ENCODE results near the gene TSPAN33.

The TSPAN33 gene

DNA sequence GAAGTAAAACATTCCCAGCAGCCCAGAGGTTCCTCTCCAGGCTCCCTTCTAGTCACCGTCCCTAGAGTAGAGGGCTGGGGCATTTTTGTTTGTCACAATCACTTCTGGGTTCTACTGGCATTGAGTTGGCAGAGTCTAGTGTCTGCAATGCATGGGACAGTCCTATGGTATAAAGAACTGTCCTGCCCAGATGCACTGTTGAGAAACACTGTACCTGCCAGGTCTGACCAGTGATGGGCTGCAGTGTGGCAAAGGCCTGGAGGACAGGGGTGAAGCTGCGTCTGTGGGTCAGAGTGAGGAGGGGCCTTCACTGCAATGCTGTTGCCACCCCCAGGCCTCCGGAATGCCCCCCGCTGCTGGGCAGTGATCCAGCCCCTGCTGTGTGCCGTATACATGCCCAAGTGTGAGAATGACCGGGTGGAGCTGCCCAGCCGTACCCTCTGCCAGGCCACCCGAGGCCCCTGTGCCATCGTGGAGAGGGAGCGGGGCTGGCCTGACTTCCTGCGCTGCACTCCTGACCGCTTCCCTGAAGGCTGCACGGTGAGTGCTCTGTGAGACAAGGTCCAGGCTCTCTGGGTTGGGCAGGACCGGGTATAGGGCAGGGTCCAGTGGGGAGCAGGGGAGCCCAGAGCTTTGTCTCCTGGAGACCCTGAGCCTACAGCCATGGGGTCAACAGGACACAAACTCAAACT lies 58.7 kb downstream of the TSPAN33 start:
- H3K4me3 ChIP-seq (ENCODE audit: low read length), result no peak overlapping the region
- no peak overlapping the region for H3K9ac ChIP-seq (ENCODE audit: low read length)
- no peaks in the 10 kb centered on the region for H3K9me3 ChIP-seq (ENCODE audit: control insufficient read depth, low read depth, low read length)
- no peak overlapping the region for H3K27ac ChIP-seq (ENCODE audit: low read length)
- H3K36me3 ChIP-seq (ENCODE audit: control insufficient read depth, low read depth, low read length), result peaks cover 20% of the 10 kb centered on the region
- H3K4me1 ChIP-seq (ENCODE audit: control insufficient read depth, low read depth, low read length), result no peaks in the 10 kb centered on the region
- H3K27me3 ChIP-seq (ENCODE audit: control insufficient read depth, insufficient read depth, low read length), result no peaks in the 10 kb centered on the region

DNA sequence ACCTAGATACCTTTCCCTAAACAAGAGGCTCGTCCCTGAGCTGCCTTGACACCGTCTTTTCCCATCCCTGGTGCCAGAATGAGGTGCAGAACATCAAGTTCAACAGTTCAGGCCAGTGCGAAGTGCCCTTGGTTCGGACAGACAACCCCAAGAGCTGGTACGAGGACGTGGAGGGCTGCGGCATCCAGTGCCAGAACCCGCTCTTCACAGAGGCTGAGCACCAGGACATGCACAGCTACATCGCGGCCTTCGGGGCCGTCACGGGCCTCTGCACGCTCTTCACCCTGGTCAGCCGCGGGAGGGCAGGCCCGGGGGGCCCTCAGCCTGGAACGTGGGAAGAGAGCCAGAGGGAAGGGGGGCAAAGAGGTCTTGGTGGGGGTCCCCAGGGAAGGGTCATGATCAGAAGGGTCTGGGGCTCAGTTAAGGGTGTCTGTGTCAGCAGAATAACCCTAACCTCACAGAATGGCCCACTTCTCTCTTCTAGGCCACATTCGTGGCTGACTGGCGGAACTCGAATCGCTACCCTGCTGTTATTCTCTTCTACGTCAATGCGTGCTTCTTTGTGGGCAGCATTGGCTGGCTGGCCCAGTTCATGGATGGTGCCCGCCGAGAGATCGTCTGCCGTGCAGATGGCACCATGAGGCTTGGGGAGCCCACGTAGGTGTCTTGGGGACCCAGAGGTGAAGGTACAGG lies 60.8 kb downstream of the TSPAN33 start:
- no peaks in the 10 kb centered on the region for H3K4me1 ChIP-seq (ENCODE audit: control insufficient read depth, low read depth, low read length)
- H3K27me3 ChIP-seq (ENCODE audit: control insufficient read depth, insufficient read depth, low read length), result no peaks in the 10 kb centered on the region
- H3K9ac ChIP-seq (ENCODE audit: low read length), result no peak overlapping the region
- no peak overlapping the region for H3K27ac ChIP-seq (ENCODE audit: low read length)
- H3K36me3 ChIP-seq (ENCODE audit: control insufficient read depth, low read depth, low read length), result peaks cover 26% of the 10 kb centered on the region
- H3K4me3 ChIP-seq (ENCODE audit: low read length), result no peak overlapping the region
- no peaks in the 10 kb centered on the region for H3K9me3 ChIP-seq (ENCODE audit: control insufficient read depth, low read depth, low read length)

DNA sequence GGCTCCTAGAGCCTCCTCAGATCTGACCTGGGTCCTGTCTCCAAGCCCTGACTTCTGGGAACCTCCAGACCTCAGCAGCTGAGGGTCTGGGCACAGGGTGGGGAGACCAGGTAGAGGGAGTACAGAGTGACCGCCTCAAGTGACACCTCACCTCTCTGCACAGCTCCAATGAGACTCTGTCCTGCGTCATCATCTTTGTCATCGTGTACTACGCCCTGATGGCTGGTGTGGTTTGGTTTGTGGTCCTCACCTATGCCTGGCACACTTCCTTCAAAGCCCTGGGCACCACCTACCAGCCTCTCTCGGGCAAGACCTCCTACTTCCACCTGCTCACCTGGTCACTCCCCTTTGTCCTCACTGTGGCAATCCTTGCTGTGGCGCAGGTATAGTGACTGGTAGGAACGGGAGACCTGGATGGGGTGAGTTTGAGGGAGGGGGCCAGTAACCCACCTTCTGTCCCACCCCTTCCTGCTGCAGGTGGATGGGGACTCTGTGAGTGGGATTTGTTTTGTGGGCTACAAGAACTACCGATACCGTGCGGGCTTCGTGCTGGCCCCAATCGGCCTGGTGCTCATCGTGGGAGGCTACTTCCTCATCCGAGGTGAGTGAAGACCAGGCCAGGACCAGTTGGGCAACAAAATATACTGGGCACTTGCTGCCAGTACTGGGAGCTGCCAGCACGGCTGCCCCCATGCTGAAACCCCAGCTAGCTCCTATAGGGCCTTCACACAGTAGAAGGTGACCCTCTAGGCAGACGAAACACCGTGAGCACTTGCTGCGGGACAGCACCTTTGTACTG lies 61.7 kb downstream of the TSPAN33 start:
- no peaks in the 10 kb centered on the region for H3K9me3 ChIP-seq (ENCODE audit: control insufficient read depth, low read depth, low read length)
- H3K9ac ChIP-seq (ENCODE audit: low read length), result no peak overlapping the region
- H3K27me3 ChIP-seq (ENCODE audit: control insufficient read depth, insufficient read depth, low read length), result no peaks in the 10 kb centered on the region
- H3K27ac ChIP-seq (ENCODE audit: low read length), result no peak overlapping the region
- no peak overlapping the region for H3K4me3 ChIP-seq (ENCODE audit: low read length)
- H3K4me1 ChIP-seq (ENCODE audit: control insufficient read depth, low read depth, low read length), result no peaks in the 10 kb centered on the region
- peaks cover 33% of the 10 kb centered on the region for H3K36me3 ChIP-seq (ENCODE audit: control insufficient read depth, low read depth, low read length)

GRCh38 chr7:129208667-129209066 lies 64.2 kb downstream of the TSPAN33 start:
- H3K9ac ChIP-seq (ENCODE audit: low read length), result no peak overlapping the region
- no peaks in the 10 kb centered on the region for H3K4me1 ChIP-seq (ENCODE audit: control insufficient read depth, low read depth, low read length)
- H3K9me3 ChIP-seq (ENCODE audit: control insufficient read depth, low read depth, low read length), result no peaks in the 10 kb centered on the region
- no peaks in the 10 kb centered on the region for H3K27me3 ChIP-seq (ENCODE audit: control insufficient read depth, insufficient read depth, low read length)
- H3K4me3 ChIP-seq (ENCODE audit: low read length), result no peak overlapping the region
- H3K36me3 ChIP-seq (ENCODE audit: control insufficient read depth, low read depth, low read length), result peaks cover 51% of the 10 kb centered on the region
- H3K27ac ChIP-seq (ENCODE audit: low read length), result no peak overlapping the region

- peaks cover 51% of the 10 kb centered on the region for H3K36me3 ChIP-seq (ENCODE audit: control insufficient read depth, low read depth, low read length)
- H3K4me3 ChIP-seq (ENCODE audit: low read length), result no peak overlapping the region
- H3K4me1 ChIP-seq (ENCODE audit: control insufficient read depth, low read depth, low read length), result no peaks in the 10 kb centered on the region
- no peaks in the 10 kb centered on the region for H3K9me3 ChIP-seq (ENCODE audit: control insufficient read depth, low read depth, low read length)
- H3K27ac ChIP-seq (ENCODE audit: low read length), result no peak overlapping the region
- no peak overlapping the region for H3K9ac ChIP-seq (ENCODE audit: low read length)
- H3K27me3 ChIP-seq (ENCODE audit: control insufficient read depth, insufficient read depth, low read length), result no peaks in the 10 kb centered on the region
These were observed 64.8 kb downstream of the TSPAN33 start for GRCh38 chr7:129209067-129209926.

DNA sequence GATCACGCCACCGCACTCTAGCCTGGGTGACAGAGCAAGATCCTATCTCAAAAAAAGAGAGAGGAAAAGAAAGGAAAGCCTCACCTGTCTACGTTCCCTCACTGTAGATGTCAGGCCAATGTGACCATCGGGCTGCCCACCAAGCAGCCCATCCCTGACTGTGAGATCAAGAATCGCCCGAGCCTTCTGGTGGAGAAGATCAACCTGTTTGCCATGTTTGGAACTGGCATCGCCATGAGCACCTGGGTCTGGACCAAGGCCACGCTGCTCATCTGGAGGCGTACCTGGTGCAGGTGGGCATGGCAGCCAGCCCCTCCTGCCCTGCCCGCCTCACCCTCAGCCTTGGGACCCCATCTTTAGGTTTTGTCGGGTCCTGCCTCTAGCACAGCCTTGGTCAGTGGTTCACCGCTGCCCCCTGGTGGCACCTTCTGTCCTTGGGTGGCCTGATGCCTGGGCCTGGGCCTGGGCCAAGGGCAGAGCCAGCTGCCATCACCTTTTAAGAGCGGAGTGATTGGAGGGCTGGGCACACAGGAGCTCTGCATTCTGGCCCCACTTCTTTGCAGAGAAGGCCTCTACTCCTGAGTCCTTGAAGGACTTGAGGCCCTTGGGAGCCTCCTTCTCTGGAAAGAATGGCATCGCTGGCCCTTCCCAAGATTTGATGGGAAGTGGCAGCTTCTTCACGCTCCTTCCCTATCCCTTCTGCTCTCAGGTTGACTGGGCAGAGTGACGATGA lies 65.9 kb downstream of the TSPAN33 start:
- Histone ChIP-seq H3K36me3 (ENCODE audit: control insufficient read depth, low read depth, low read length) (peaks cover 50% of the 10 kb centered on the region), H3K27ac (ENCODE audit: low read length) (no peak overlapping the region), H3K4me1 (ENCODE audit: control insufficient read depth, low read depth, low read length) (no peaks in the 10 kb centered on the region), H3K9me3 (ENCODE audit: control insufficient read depth, low read depth, low read length) (no peaks in the 10 kb centered on the region), H3K4me3 (ENCODE audit: low read length) (no peak overlapping the region), H3K27me3 (ENCODE audit: control insufficient read depth, insufficient read depth, low read length) (no peaks in the 10 kb centered on the region), H3K9ac (ENCODE audit: low read length) (no peak overlapping the region)

DNA sequence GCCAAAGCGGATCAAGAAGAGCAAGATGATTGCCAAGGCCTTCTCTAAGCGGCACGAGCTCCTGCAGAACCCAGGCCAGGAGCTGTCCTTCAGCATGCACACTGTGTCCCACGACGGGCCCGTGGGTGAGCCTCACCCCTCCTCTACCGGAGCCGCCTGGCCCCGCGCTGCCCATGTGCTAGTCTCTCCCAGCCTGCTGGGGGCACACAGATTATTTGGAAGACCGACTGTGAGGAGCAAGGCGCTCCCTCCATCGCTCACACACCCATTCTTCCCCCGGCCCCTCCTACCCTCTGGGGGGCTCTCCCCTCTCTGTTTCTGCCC lies 66.4 kb downstream of the TSPAN33 start:
- no peaks in the 10 kb centered on the region for H3K9me3 ChIP-seq (ENCODE audit: control insufficient read depth, low read depth, low read length)
- H3K36me3 ChIP-seq (ENCODE audit: control insufficient read depth, low read depth, low read length), result peaks cover 45% of the 10 kb centered on the region
- no peak overlapping the region for H3K9ac ChIP-seq (ENCODE audit: low read length)

GRCh38 chr7:129212126-129212525 lies 67.6 kb downstream of the TSPAN33 start:
- H3K27ac ChIP-seq (ENCODE audit: low read length), result no peak overlapping the region

More for the DNA sequence above, 66.4 kb downstream of the TSPAN33 start:
- Histone ChIP-seq H3K27me3 (ENCODE audit: control insufficient read depth, insufficient read depth, low read length) (no peaks in the 10 kb centered on the region), H3K4me1 (ENCODE audit: control insufficient read depth, low read depth, low read length) (no peaks in the 10 kb centered on the region), H3K4me3 (ENCODE audit: low read length) (no peak overlapping the region), H3K27ac (ENCODE audit: low read length) (no peak overlapping the region)

GRCh38 chr7:129212596-129212995 lies 68.1 kb downstream of the TSPAN33 start:
- H3K9me3 ChIP-seq (ENCODE audit: control insufficient read depth, low read depth, low read length), result no peaks in the 10 kb centered on the region
- no peaks in the 10 kb centered on the region for H3K4me1 ChIP-seq (ENCODE audit: control insufficient read depth, low read depth, low read length)
- H3K27me3 ChIP-seq (ENCODE audit: control insufficient read depth, insufficient read depth, low read length), result no peaks in the 10 kb centered on the region
- H3K9ac ChIP-seq (ENCODE audit: low read length), result no peak overlapping the region
- peaks cover 37% of the 10 kb centered on the region for H3K36me3 ChIP-seq (ENCODE audit: control insufficient read depth, low read depth, low read length)
- H3K4me3 ChIP-seq (ENCODE audit: low read length), result no peak overlapping the region
- no peak overlapping the region for H3K27ac ChIP-seq (ENCODE audit: low read length)

More at GRCh38 chr7:129212126-129212525, 67.6 kb downstream of the TSPAN33 start:
- Histone ChIP-seq H3K4me1 (ENCODE audit: control insufficient read depth, low read depth, low read length) (no peaks in the 10 kb centered on the region), H3K9ac (ENCODE audit: low read length) (no peak overlapping the region), H3K36me3 (ENCODE audit: control insufficient read depth, low read depth, low read length) (peaks cover 39% of the 10 kb centered on the region), H3K4me3 (ENCODE audit: low read length) (no peak overlapping the region), H3K27me3 (ENCODE audit: control insufficient read depth, insufficient read depth, low read length) (no peaks in the 10 kb centered on the region), H3K9me3 (ENCODE audit: control insufficient read depth, low read depth, low read length) (no peaks in the 10 kb centered on the region)

DNA sequence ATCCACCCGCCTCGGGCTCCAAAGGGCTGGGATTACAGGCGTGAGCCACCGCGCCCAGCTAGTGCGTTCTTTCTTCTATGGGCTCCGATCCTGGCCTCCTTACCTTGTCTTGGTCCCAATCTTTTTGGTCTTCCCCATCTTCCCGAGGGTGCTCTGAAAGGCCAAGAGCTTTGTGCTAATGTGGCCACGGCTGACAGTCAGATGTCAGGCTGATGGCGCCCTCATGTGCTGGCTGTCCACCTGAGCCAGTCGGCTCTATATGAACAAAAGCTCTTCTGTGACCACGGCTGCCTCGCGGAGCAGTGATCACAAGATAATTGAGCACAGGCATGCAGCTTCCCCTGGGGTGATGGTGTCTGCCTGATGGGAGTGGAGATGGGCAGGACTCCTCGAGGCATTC lies 69.3 kb downstream of the TSPAN33 start:
- Histone ChIP-seq H3K27me3 (ENCODE audit: control insufficient read depth, insufficient read depth, low read length) (no peaks in the 10 kb centered on the region), H3K4me3 (ENCODE audit: low read length) (no peak overlapping the region), H3K36me3 (ENCODE audit: control insufficient read depth, low read depth, low read length) (peaks cover 35% of the 10 kb centered on the region), H3K9me3 (ENCODE audit: control insufficient read depth, low read depth, low read length) (no peaks in the 10 kb centered on the region), H3K4me1 (ENCODE audit: control insufficient read depth, low read depth, low read length) (no peaks in the 10 kb centered on the region), H3K27ac (ENCODE audit: low read length) (no peak overlapping the region), H3K9ac (ENCODE audit: low read length) (no peak overlapping the region)

Data from iPS-18a (cell line).